GM06990 (cell line): Measurements from ENCODE around the gene TSPAN13.

Source experiments
- DNase-seq: peaks from one replicate; pipeline ENCODE4 v3.0.0-alpha.2; 2011; ENCODE audit not compliant: insufficient read length; ENCODE audit errors: extremely low read depth
- H3K27me3 ChIP-seq: replicated peaks from 2 replicates; pipeline ENCODE4 v1.6.0; 2011; ENCODE audit warnings: low read length; ENCODE audit not compliant: control insufficient read depth, insufficient read depth
- H3K36me3 ChIP-seq: 2 replicates; pipeline ENCODE4 v1.5.1; 2011; ENCODE audit warnings: low read length; ENCODE audit not compliant: control insufficient read depth, insufficient read depth
- H3K4me3 ChIP-seq: replicated peaks from 2 replicates; pipeline ENCODE4 v1.5.1; 2011; ENCODE audit warnings: low read depth, mild to moderate bottlenecking, control low read depth, low read length
- TF ChIP-seq, protein P1 (sequence below): IDR thresholded peaks from 2 replicates; pipeline ENCODE4 v1.5.1; 2011; ENCODE audit warnings: low read length, control low read depth, mild to moderate bottlenecking, inconsistent platforms; ENCODE audit not compliant: insufficient read depth, poor library complexity, severe bottlenecking

TSPAN13 gene

DNA sequence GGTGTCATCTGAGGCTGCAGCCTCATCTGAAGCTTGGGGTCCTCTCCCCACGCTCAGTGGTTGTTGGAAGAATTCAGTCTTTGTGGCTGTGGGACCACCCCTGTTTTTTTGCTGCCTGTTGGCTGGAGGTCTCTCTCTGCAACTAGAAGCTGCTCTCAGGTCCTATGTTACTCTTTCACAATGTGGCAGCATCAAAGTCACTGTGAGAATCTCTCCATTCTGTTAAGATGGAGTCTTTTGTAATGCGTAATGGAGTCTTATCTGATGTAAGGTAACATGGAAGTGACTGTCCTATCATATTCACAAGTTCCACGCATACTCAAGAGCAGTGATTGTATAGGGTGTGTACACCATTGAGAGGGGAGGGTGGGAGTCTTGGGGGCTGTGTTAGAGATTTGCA lies 24.9 kb downstream of the TSPAN13 start:
- Histone ChIP-seq H3K36me3 (no peaks in the 10 kb centered on the region), H3K27me3 (no peaks in the 10 kb centered on the region), H3K4me3 (no peak overlapping the region)
- TF ChIP-seq, protein P1, sequence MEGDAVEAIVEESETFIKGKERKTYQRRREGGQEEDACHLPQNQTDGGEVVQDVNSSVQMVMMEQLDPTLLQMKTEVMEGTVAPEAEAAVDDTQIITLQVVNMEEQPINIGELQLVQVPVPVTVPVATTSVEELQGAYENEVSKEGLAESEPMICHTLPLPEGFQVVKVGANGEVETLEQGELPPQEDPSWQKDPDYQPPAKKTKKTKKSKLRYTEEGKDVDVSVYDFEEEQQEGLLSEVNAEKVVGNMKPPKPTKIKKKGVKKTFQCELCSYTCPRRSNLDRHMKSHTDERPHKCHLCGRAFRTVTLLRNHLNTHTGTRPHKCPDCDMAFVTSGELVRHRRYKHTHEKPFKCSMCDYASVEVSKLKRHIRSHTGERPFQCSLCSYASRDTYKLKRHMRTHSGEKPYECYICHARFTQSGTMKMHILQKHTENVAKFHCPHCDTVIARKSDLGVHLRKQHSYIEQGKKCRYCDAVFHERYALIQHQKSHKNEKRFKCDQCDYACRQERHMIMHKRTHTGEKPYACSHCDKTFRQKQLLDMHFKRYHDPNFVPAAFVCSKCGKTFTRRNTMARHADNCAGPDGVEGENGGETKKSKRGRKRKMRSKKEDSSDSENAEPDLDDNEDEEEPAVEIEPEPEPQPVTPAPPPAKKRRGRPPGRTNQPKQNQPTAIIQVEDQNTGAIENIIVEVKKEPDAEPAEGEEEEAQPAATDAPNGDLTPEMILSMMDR, result no peak
- no peak for DNase-seq

DNA sequence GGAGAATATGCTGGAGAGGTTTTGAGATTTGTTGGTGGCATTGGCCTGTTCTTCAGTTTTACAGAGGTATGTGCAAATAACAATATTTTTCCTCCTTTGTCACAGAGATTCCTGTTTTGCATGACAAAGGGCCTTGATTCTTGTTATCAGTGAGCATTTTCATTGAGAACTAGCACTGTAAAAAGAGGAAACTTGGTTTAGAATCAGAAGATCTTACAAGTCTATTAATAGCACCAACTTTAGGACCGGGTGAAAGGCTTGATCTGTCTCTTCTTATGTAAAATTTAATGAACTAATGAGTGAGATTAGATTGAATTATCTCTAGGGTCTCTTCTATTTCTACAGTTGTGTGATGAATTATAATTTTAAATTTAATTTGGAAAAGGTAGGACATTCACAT lies 25.5 kb downstream of the TSPAN13 start:
- H3K27me3 ChIP-seq, result no peaks in the 10 kb centered on the region
- H3K4me3 ChIP-seq, result no peak overlapping the region
- TF ChIP-seq, protein P1, result no peak
- no peak for DNase-seq
- H3K36me3 ChIP-seq, result no peaks in the 10 kb centered on the region

DNA sequence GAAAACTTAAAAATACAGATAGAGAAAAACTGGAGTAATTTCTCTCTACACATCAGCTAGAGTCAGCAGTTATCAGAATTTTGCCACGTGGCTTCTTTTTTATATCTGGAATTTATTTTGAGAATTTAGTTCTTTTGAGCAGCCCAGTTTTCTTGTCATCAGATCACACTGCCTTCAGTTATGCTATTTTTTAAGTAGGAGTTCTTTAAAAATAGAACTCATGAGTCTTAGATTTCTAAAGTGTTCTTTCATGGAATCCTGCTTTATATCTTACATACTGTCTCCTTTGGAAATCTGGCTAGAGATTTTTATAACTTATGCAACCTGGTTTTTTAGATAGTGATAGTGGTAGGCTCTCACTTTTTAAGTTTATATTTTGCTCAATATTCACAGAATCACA lies 27.0 kb downstream of the TSPAN13 start:
- TF ChIP-seq, protein P1, result no peak
- Histone ChIP-seq H3K27me3 (no peaks in the 10 kb centered on the region), H3K4me3 (no peak overlapping the region), H3K36me3 (no peaks in the 10 kb centered on the region)
- DNase-seq, result no peak

DNA sequence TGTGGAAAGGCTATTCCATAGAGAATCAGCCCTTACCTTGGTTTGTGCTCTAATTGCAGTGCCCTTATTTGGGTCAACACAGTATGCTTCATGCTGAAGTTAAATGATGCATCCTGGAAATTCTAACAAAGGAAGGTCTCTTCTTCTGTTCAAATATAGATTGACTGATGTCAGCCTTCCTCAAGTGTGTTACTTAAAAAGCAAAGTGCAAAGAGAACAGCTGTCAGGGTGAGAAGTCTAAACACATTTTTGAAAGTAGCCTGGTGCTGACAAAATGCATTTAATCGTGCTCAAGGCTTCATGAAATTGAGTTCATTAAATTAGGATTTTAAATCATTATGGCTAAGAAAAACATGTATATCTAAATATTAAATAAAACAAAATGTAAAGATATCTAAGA lies 31.8 kb downstream of the TSPAN13 start:
- H3K4me3 ChIP-seq, result no peak overlapping the region
- no peaks in the 10 kb centered on the region for H3K27me3 ChIP-seq
- no peak for DNase-seq
- TF ChIP-seq, protein P1, result no peak
- no peaks in the 10 kb centered on the region for H3K36me3 ChIP-seq

DNA sequence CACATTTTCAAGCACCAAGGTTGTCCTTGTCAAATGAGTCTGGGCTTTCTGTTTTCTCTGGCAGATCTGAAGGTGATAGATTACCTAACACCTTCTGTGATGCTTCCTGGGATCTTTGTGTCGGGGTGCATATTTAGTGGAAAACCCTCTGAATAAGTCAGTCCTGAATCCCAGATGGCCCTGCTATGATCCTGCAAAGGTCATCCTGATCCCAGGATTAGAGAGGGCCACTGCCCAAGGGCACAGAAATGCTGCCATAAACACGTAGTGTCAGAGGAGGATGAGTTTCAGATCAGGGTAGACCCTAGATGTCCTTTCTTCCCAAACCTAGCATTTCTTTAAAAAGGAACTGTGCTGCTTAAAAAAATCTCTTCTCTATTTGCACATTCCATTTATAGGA lies 32.3 kb downstream of the TSPAN13 start:
- TF ChIP-seq, protein P1, result no peak
- Histone ChIP-seq H3K27me3 (no peaks in the 10 kb centered on the region), H3K4me3 (no peak overlapping the region), H3K36me3 (no peaks in the 10 kb centered on the region)
- no peak for DNase-seq

DNA sequence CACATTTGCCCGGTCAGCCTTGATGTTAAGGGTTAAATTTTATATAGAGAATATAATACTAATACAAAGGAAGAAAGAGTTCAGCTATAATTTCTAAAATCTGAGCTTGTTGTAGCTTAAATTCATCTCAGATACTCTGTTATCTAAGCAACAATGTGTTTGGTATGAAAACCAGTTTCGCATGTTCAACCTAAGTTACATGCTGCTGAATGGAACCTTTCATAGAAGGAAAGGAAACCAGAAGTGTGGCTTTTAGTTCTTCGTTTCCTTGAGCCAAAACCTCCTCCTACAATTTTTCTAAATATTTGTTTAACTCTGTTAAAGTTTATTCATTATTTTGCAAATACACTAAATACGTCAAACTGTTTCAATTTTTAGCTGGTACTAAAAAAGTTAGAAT lies 32.7 kb downstream of the TSPAN13 start:
- TF ChIP-seq, protein P1, result no peak
- Histone ChIP-seq H3K27me3 (no peaks in the 10 kb centered on the region), H3K36me3 (no peaks in the 10 kb centered on the region), H3K4me3 (no peak overlapping the region)
- DNase-seq, result no peak
